ENCODE data around the gene MOSMO. TPM values are rescaled to one million over a fixed set of nuclear protein-coding genes. Genes with fewer than 3 reads are reported as not detected.
"Not testable (repeated sequence)": the region's sequence is repeated elsewhere in the genome, so short reads cannot be mapped to it uniquely, and the experiment has no call there.

MOSMO gene
- total RNA-seq, 1 donor from 2014 or later: 14.8 TPM

- Mint-ChIP-seq H3K4me3 (no peak overlapping the region), H3K9me3 (no peaks in the 10 kb centered on the region), H3K27ac (ENCODE audit: unreplicated experiment) (no peak overlapping the region), H3K27me3 (ENCODE audit: low read depth) (no peaks in the 10 kb centered on the region), H3K4me1 (no peaks in the 10 kb centered on the region), H3K36me3 (ENCODE audit: low read depth) (peaks cover 9% of the 10 kb centered on the region)
- no peak for DNase-seq (ENCODE audit: low read depth, low spot score)
- TF ChIP-seq CTCF (conservative IDR thresholded peaks at IDR 0.05): no peak
Observed at GRCh38 chr16:22029632-22030031, 21.7 kb downstream of the MOSMO start.

GRCh38 chr16:22030087-22030812 lies 22.3 kb downstream of the MOSMO start:
- no peaks in the 10 kb centered on the region for H3K9me3 Mint-ChIP-seq
- H3K36me3 Mint-ChIP-seq (ENCODE audit: low read depth): peaks cover 9% of the 10 kb centered on the region
- DNase-seq (ENCODE audit: low read depth, low spot score): no peak
- H3K27me3 Mint-ChIP-seq (ENCODE audit: low read depth): no peaks in the 10 kb centered on the region
- H3K4me3 Mint-ChIP-seq: no peak overlapping the region
- H3K4me1 Mint-ChIP-seq: no peaks in the 10 kb centered on the region
- no peak for TF ChIP-seq CTCF (conservative IDR thresholded peaks at IDR 0.05)
- no peak overlapping the region for H3K27ac Mint-ChIP-seq (ENCODE audit: unreplicated experiment)

- peaks cover 9% of the 10 kb centered on the region for H3K36me3 Mint-ChIP-seq (ENCODE audit: low read depth)
- H3K4me3 Mint-ChIP-seq: no peak overlapping the region
- no peak for TF ChIP-seq CTCF (conservative IDR thresholded peaks at IDR 0.05)
- H3K9me3 Mint-ChIP-seq: no peaks in the 10 kb centered on the region
- H3K27ac Mint-ChIP-seq (ENCODE audit: unreplicated experiment): no peak overlapping the region
- no peaks in the 10 kb centered on the region for H3K27me3 Mint-ChIP-seq (ENCODE audit: low read depth)
- no peaks in the 10 kb centered on the region for H3K4me1 Mint-ChIP-seq
- no peak for DNase-seq (ENCODE audit: low read depth, low spot score)
Observed at GRCh38 chr16:22031483-22032083, 23.7 kb downstream of the MOSMO start.

- H3K27me3 Mint-ChIP-seq (ENCODE audit: low read depth): no peaks in the 10 kb centered on the region
- no peaks in the 10 kb centered on the region for H3K9me3 Mint-ChIP-seq
- no peak overlapping the region for H3K4me3 Mint-ChIP-seq
- no peaks in the 10 kb centered on the region for H3K4me1 Mint-ChIP-seq
- H3K36me3 Mint-ChIP-seq (ENCODE audit: low read depth): peaks cover 9% of the 10 kb centered on the region
- TF ChIP-seq CTCF (conservative IDR thresholded peaks at IDR 0.05): no peak
- H3K27ac Mint-ChIP-seq (ENCODE audit: unreplicated experiment): no peak overlapping the region
- no peak for DNase-seq (ENCODE audit: low read depth, low spot score)
Observed at GRCh38 chr16:22034503-22034902, 26.6 kb downstream of the MOSMO start.

GRCh38 chr16:22035153-22035552 lies 27.2 kb downstream of the MOSMO start:
- TF ChIP-seq CTCF (conservative IDR thresholded peaks at IDR 0.05): no peak
- no peak overlapping the region for H3K4me3 Mint-ChIP-seq
- DNase-seq (ENCODE audit: low read depth, low spot score): no peak
- no peaks in the 10 kb centered on the region for H3K4me1 Mint-ChIP-seq
- no peaks in the 10 kb centered on the region for H3K27me3 Mint-ChIP-seq (ENCODE audit: low read depth)
- no peak overlapping the region for H3K27ac Mint-ChIP-seq (ENCODE audit: unreplicated experiment)
- no peaks in the 10 kb centered on the region for H3K9me3 Mint-ChIP-seq
- H3K36me3 Mint-ChIP-seq (ENCODE audit: low read depth): peaks cover 9% of the 10 kb centered on the region

GRCh38 chr16:22043882-22044281 lies 36.0 kb downstream of the MOSMO start:
- H3K36me3 Mint-ChIP-seq (ENCODE audit: low read depth); H3K9me3 Mint-ChIP-seq; DNase-seq (ENCODE audit: low read depth, low spot score); H3K27ac Mint-ChIP-seq (ENCODE audit: unreplicated experiment); H3K4me1 Mint-ChIP-seq; H3K4me3 Mint-ChIP-seq; H3K27me3 Mint-ChIP-seq (ENCODE audit: low read depth): not testable (repeated sequence)

GRCh38 chr16:22045888-22046287 lies 38.0 kb downstream of the MOSMO start:
- not testable (repeated sequence) for H3K4me3 Mint-ChIP-seq; H3K4me1 Mint-ChIP-seq; H3K9me3 Mint-ChIP-seq; DNase-seq (ENCODE audit: low read depth, low spot score); H3K36me3 Mint-ChIP-seq (ENCODE audit: low read depth); H3K27me3 Mint-ChIP-seq (ENCODE audit: low read depth); H3K27ac Mint-ChIP-seq (ENCODE audit: unreplicated experiment)
